ENCODE results near the gene TBC1D7.

The TBC1D7 gene

GRCh38 chr6:13372076-13372475 is 43.7 kb upstream of the TBC1D7 start:
- no peak for DNase-seq (ENCODE audit: low read depth, low spot score)
- in situ Hi-C loops (cut with HindIII; ENCODE audit: low sequenced_read_pairs), result no loop called here
- TF ChIP-seq, protein P1, sequence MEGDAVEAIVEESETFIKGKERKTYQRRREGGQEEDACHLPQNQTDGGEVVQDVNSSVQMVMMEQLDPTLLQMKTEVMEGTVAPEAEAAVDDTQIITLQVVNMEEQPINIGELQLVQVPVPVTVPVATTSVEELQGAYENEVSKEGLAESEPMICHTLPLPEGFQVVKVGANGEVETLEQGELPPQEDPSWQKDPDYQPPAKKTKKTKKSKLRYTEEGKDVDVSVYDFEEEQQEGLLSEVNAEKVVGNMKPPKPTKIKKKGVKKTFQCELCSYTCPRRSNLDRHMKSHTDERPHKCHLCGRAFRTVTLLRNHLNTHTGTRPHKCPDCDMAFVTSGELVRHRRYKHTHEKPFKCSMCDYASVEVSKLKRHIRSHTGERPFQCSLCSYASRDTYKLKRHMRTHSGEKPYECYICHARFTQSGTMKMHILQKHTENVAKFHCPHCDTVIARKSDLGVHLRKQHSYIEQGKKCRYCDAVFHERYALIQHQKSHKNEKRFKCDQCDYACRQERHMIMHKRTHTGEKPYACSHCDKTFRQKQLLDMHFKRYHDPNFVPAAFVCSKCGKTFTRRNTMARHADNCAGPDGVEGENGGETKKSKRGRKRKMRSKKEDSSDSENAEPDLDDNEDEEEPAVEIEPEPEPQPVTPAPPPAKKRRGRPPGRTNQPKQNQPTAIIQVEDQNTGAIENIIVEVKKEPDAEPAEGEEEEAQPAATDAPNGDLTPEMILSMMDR (IDR thresholded peaks at IDR 0.05; ENCODE audit: low read depth, low read length), result no peak
- no peak overlapping the region for H3K4me3 ChIP-seq (ENCODE audit: low read depth, low read length)

GRCh38 chr6:13371421-13372072 is 43.2 kb upstream of the TBC1D7 start:
- H3K4me3 ChIP-seq (ENCODE audit: low read depth, low read length), result no peak overlapping the region
- no peak for DNase-seq (ENCODE audit: low read depth, low spot score)
- in situ Hi-C loops (cut with HindIII; ENCODE audit: low sequenced_read_pairs), result no loop called here
- TF ChIP-seq, protein P1 (IDR thresholded peaks at IDR 0.05; ENCODE audit: low read depth, low read length), result no peak

GRCh38 chr6:13370623-13371022 is 42.3 kb upstream of the TBC1D7 start:
- TF ChIP-seq, protein P1 (IDR thresholded peaks at IDR 0.05; ENCODE audit: low read depth, low read length), result no peak
- in situ Hi-C loops (cut with HindIII; ENCODE audit: low sequenced_read_pairs), result no loop called here
- H3K4me3 ChIP-seq (ENCODE audit: low read depth, low read length), result no peak overlapping the region
- DNase-seq (ENCODE audit: low read depth, low spot score), result no peak

GRCh38 chr6:13369591-13369990 is 41.3 kb upstream of the TBC1D7 start:
- TF ChIP-seq, protein P1 (IDR thresholded peaks at IDR 0.05; ENCODE audit: low read depth, low read length), result no peak
- no peak for DNase-seq (ENCODE audit: low read depth, low spot score)
- in situ Hi-C loops (cut with HindIII; ENCODE audit: low sequenced_read_pairs), result no loop called here
- H3K4me3 ChIP-seq (ENCODE audit: low read depth, low read length), result no peak overlapping the region

- H3K4me3 ChIP-seq (ENCODE audit: low read depth, low read length), result no peak overlapping the region
- TF ChIP-seq, protein P1 (IDR thresholded peaks at IDR 0.05; ENCODE audit: low read depth, low read length), result no peak
- DNase-seq (ENCODE audit: low read depth, low spot score), result no peak
- in situ Hi-C loops (cut with HindIII; ENCODE audit: low sequenced_read_pairs), result no loop called here
These were observed 40.4 kb upstream of the TBC1D7 start for GRCh38 chr6:13368731-13369115.

DNA sequence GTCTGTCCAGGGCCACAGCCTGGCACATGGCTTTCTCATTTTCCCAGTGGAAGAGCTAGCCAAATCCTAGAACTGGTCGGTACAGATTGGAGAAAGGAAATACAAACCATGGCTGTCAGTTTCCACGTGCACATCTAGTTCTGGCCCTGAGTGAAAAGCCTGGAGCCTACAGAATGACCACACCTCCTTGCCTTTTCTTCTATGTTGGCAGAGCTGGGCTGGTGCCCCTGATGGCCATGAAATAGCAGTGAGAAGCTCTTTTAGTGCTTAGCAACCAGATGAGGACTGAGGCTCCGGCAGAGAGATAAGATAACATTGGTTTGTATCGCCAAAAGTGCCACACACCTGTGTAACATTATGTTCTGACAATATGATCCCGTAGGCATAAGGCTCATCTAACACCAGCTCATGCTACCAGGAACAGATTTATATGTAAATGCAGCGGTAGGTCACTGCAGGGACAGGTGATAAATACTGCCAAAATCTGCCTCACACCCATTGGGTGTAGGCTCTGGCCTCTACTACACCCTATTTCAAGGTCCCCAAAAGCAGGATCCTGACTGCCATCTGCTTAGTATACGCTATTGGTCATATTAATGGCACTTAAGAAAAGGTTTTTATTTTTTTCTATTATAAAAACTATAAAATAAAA is 39.9 kb upstream of the TBC1D7 start:
- in situ Hi-C loops (cut with HindIII; ENCODE audit: low sequenced_read_pairs), result no loop called here
- TF ChIP-seq, protein P1 (IDR thresholded peaks at IDR 0.05; ENCODE audit: low read depth, low read length), result no peak
- no peak for DNase-seq (ENCODE audit: low read depth, low spot score)
- H3K4me3 ChIP-seq (ENCODE audit: low read depth, low read length), result no peak overlapping the region
